ENCODE measurements around the gene EI24.
A peak's percentile ranks its signal among the peaks of the same experiment; 100 is the strongest.
"Not testable (repeated sequence)": the region's sequence is repeated elsewhere in the genome, so short reads cannot be mapped to it uniquely, and the experiment has no call there.

The EI24 gene

GRCh38 chr11:125564357-125564756 lies 4.9 kb upstream of the EI24 start:
- no peaks in the 10 kb centered on the region for H3K36me3 Mint-ChIP-seq
- peaks cover 11% of the 10 kb centered on the region for H3K4me1 Mint-ChIP-seq (ENCODE audit: low read depth)
- H3K27me3 Mint-ChIP-seq: no peaks in the 10 kb centered on the region
- H3K9me3 Mint-ChIP-seq (ENCODE audit: low read depth): no peaks in the 10 kb centered on the region
- H3K27ac Mint-ChIP-seq: no peak overlapping the region
- no peak overlapping the region for H3K4me3 Mint-ChIP-seq

DNA sequence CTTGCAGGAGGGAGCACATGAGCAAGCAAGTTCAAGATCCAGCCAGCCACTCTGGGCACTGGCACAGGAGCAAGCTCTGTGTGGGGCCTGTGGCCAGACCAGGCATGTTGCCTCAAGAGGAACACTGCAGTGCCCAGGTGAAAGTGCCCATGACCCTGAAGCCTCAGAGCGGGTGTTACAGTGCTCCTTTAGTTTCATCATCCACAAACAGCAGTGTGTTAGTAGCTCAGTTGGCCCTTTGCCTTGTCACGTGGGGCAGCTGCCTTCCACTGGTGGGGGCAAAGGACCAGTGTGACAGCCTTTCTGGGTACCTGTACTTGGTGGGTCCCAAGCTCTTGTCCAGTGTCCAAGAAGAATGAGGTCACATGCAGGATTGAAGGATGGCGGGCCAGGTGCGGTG lies 3.0 kb upstream of the EI24 start:
- Mint-ChIP-seq H3K36me3 (no peaks in the 10 kb centered on the region), H3K27me3 (no peaks in the 10 kb centered on the region), H3K9me3 (ENCODE audit: low read depth) (no peaks in the 10 kb centered on the region), H3K4me1 (ENCODE audit: low read depth) (peaks cover 25% of the 10 kb centered on the region), H3K27ac (no peak overlapping the region), H3K4me3 (no peak overlapping the region)

DNA sequence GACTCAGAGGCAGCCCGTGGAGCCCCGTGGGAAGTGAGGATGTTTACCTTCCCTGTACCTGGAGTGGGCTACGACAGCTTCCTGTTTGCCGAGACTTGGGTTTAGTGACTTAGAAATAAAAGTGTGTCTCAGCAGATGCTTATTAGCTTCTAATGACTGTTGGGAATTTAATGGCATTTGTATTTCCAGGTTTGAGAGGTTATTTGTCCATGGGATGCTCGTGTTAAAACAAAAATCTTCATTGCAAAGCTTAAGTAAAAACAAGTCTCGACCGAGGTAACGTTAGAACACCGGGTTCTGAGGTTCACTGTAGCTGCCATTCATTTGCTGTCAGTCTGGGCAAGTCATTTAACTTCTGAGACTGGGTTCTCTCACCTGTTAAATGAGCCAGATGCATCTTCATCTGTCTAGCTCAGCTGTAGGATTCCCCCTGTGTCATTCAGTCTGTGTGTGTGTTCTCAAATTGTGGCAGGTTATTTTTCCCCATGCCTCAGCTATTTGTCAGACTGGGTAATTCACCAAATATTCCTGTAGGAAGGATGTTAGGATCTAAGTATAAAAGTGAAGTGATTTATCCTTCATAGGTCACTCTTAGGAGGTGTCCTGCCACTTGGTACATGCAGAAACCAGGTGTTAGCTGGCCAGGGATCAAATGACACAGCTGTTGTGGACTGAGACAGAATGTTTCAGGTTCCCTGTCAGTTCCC lies 791 bp downstream of the EI24 start:
- H3K36me3 Mint-ChIP-seq: peaks cover 7% of the 10 kb centered on the region
- H3K4me1 Mint-ChIP-seq (ENCODE audit: low read depth): peaks cover 38% of the 10 kb centered on the region
- H3K27ac Mint-ChIP-seq: peak overlapping the region; percentile 90
- H3K9me3 Mint-ChIP-seq (ENCODE audit: low read depth): no peaks in the 10 kb centered on the region
- H3K27me3 Mint-ChIP-seq: no peaks in the 10 kb centered on the region
- peak overlapping the region; percentile 89 for H3K4me3 Mint-ChIP-seq

GRCh38 chr11:125570952-125571351 lies 1.7 kb downstream of the EI24 start:
- H3K4me3 Mint-ChIP-seq: peak overlapping the region; percentile 89
- peak overlapping the region; percentile 72 for H3K27ac Mint-ChIP-seq
- no peaks in the 10 kb centered on the region for H3K9me3 Mint-ChIP-seq (ENCODE audit: low read depth)
- peaks cover 39% of the 10 kb centered on the region for H3K4me1 Mint-ChIP-seq (ENCODE audit: low read depth)
- peaks cover 8% of the 10 kb centered on the region for H3K36me3 Mint-ChIP-seq
- H3K27me3 Mint-ChIP-seq: no peaks in the 10 kb centered on the region

DNA sequence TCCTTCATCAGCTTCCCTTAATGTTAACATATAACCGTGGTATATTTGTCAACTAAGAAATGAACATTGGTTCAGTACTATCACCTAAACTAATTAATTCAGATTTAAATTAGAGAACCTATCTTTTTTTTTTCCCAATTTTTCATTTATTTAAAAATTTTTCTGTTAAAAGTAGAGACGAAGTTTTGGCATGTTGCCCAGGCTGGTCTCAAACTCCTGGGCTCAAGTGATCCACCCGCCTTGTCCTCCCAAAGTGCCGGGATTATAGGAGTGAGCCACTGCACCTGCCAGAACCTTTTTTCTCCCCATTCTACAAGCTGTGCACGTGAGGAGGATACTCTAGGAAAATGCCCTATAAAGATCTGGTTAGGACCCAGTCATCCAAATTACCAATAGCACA lies 3.6 kb downstream of the EI24 start:
- Mint-ChIP-seq H3K27ac (no peak overlapping the region), H3K4me3 (no peak overlapping the region), H3K36me3 (peaks cover 13% of the 10 kb centered on the region), H3K9me3 (ENCODE audit: low read depth) (no peaks in the 10 kb centered on the region), H3K4me1 (ENCODE audit: low read depth) (peaks cover 37% of the 10 kb centered on the region), H3K27me3 (no peaks in the 10 kb centered on the region)

DNA sequence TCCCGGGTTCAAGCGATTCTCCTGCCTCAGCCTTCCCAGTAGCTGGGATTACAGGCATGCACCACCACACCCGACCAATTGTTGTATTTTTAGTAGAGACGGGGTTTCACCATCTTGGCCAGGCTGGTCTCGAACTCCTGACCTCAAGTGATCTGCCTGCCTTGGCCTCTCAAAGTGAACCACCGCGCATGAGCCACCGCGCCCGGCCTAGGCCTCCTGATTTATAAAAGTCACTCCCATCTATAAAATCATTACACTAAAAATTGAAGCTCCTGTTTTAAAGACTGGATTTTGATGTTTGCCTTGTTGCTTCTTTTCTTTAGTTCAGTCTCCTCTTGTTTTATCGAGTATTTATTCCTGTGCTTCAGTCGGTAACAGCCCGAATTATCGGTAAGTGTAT lies 7.9 kb downstream of the EI24 start:
- H3K9me3 Mint-ChIP-seq (ENCODE audit: low read depth); H3K4me3 Mint-ChIP-seq; H3K27ac Mint-ChIP-seq; H3K27me3 Mint-ChIP-seq: not testable (repeated sequence)
- peaks cover 12% of the 10 kb centered on the region for H3K4me1 Mint-ChIP-seq (ENCODE audit: low read depth)
- H3K36me3 Mint-ChIP-seq: peaks cover 20% of the 10 kb centered on the region

DNA sequence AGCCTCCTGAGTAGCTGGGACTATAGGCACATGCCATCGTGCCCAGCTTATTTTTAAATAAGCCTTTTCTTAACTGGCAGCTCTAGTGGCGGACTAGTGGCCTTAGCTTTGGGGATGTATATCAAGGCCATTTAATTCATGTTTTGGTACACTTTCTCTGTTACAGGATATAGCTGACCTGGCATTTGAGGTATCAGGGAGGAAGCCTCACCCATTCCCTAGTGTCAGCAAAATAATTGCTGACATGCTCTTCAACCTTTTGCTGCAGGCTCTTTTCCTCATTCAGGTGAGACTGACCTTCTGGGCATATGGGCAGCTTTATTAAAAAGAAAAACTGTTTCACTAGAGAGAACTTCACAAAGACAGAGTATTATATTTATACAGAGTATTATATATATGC lies 9.5 kb downstream of the EI24 start:
- no peak overlapping the region for H3K4me3 Mint-ChIP-seq
- H3K36me3 Mint-ChIP-seq: peaks cover 24% of the 10 kb centered on the region
- no peaks in the 10 kb centered on the region for H3K27me3 Mint-ChIP-seq
- peaks cover 5% of the 10 kb centered on the region for H3K4me1 Mint-ChIP-seq (ENCODE audit: low read depth)
- H3K27ac Mint-ChIP-seq: no peak overlapping the region
- no peaks in the 10 kb centered on the region for H3K9me3 Mint-ChIP-seq (ENCODE audit: low read depth)

GRCh38 chr11:125579811-125580210 lies 10.5 kb downstream of the EI24 start:
- Mint-ChIP-seq H3K36me3 (peaks cover 27% of the 10 kb centered on the region), H3K9me3 (ENCODE audit: low read depth) (no peaks in the 10 kb centered on the region), H3K27ac (no peak overlapping the region), H3K27me3 (no peaks in the 10 kb centered on the region), H3K4me3 (no peak overlapping the region), H3K4me1 (ENCODE audit: low read depth) (peaks cover 5% of the 10 kb centered on the region)

DNA sequence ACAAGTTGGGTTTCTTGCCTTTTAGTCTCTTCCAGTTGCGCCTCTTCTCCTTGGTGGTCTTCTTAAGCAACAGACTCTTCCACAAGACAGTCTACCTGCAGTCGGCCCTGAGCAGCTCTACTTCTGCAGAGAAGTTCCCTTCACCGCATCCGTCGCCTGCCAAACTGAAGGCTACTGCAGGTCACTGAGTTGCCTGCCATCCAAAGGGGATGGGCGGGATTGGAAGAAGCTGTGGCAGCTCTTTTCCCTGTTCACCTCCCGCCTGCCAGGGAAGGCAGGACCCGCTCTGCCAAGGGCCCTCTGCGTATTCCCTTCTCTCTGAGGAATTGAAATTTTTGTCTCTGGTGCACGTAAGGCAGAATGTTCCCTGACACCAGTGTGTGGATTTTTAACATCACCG lies 14.2 kb downstream of the EI24 start:
- Mint-ChIP-seq H3K4me1 (ENCODE audit: low read depth) (peaks cover 2% of the 10 kb centered on the region), H3K36me3 (peaks cover 19% of the 10 kb centered on the region), H3K27ac (no peak overlapping the region), H3K27me3 (no peaks in the 10 kb centered on the region), H3K4me3 (no peak overlapping the region), H3K9me3 (ENCODE audit: low read depth) (no peaks in the 10 kb centered on the region)

GRCh38 chr11:125585487-125585886 lies 16.2 kb downstream of the EI24 start:
- peaks cover 2% of the 10 kb centered on the region for H3K4me1 Mint-ChIP-seq (ENCODE audit: low read depth)
- H3K4me3 Mint-ChIP-seq: no peak overlapping the region
- no peaks in the 10 kb centered on the region for H3K9me3 Mint-ChIP-seq (ENCODE audit: low read depth)
- H3K36me3 Mint-ChIP-seq: peaks cover 13% of the 10 kb centered on the region
- no peak overlapping the region for H3K27ac Mint-ChIP-seq
- no peaks in the 10 kb centered on the region for H3K27me3 Mint-ChIP-seq

DNA sequence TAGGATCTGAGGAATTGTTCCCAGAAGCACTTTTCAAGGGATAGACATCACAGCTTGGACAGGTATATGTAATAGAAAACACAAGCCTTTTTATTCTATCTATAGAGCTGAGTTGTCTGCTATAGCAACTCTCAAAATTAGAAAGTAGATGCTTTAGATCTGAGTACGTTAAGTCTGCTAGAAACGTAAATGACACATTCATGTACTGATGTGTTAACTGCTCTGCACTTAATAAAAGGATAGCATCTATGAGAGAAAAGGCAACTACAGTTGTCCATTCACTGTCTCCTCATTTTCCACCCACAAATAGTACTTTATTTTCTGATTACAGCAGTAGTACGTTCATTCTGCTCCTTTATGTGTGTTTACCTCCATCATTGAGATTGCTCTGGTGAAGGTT lies 17.3 kb downstream of the EI24 start:
- H3K9me3 Mint-ChIP-seq (ENCODE audit: low read depth): no peaks in the 10 kb centered on the region
- no peak overlapping the region for H3K27ac Mint-ChIP-seq
- no peaks in the 10 kb centered on the region for H3K27me3 Mint-ChIP-seq
- H3K4me1 Mint-ChIP-seq (ENCODE audit: low read depth): peaks cover 6% of the 10 kb centered on the region
- H3K36me3 Mint-ChIP-seq: peaks cover 11% of the 10 kb centered on the region
- no peak overlapping the region for H3K4me3 Mint-ChIP-seq

DNA sequence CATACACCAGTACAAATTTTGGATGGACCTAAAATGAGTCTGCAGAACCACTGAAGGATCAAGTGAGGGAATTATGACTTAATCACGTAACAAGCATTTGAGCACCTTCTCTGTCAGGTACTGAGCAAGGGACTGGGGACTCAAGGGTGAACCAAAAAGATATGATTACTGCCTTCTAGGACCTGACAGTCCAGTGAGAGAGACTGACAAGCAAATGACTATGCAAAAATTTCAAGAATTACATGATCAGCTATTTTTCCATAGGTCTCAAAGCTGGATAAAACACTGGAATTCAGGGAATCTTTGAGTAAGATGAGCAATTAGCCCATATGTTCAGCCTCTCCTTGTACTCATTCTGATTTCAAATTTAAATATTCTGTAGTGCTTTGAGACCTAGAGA lies 18.2 kb downstream of the EI24 start:
- no peaks in the 10 kb centered on the region for H3K9me3 Mint-ChIP-seq (ENCODE audit: low read depth)
- H3K27ac Mint-ChIP-seq: no peak overlapping the region
- H3K36me3 Mint-ChIP-seq: peaks cover 10% of the 10 kb centered on the region
- H3K4me3 Mint-ChIP-seq: no peak overlapping the region
- peaks cover 10% of the 10 kb centered on the region for H3K4me1 Mint-ChIP-seq (ENCODE audit: low read depth)
- no peaks in the 10 kb centered on the region for H3K27me3 Mint-ChIP-seq

DNA sequence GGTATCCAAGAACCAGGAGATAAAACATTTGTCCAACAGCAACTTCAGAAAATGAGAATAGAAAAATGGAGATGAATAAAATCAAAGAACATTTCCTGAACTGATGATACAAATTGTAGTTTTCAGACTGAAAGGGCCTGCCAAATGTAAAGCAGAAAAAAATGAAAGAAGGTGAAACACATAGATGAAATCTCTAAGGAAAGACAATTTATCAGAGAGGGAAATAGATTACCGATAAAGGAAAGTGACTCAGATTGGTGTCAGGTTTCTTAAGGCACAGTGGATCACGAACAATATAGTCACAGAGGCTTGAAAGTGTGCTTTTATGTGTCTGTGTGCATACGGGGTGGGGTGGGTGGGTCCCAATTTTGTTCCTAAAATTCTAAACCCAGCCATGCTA lies 19.2 kb downstream of the EI24 start:
- Mint-ChIP-seq H3K27ac (no peak overlapping the region), H3K9me3 (ENCODE audit: low read depth) (no peaks in the 10 kb centered on the region), H3K36me3 (peaks cover 5% of the 10 kb centered on the region), H3K4me3 (no peak overlapping the region), H3K4me1 (ENCODE audit: low read depth) (peaks cover 15% of the 10 kb centered on the region), H3K27me3 (no peaks in the 10 kb centered on the region)

- H3K27ac Mint-ChIP-seq: peak overlapping the region; percentile 99
- H3K9me3 Mint-ChIP-seq (ENCODE audit: low read depth): no peaks in the 10 kb centered on the region
- peak overlapping the region; percentile 98 for H3K4me3 Mint-ChIP-seq
- peaks cover 40% of the 10 kb centered on the region for H3K4me1 Mint-ChIP-seq (ENCODE audit: low read depth)
- H3K27me3 Mint-ChIP-seq: no peaks in the 10 kb centered on the region
- peaks cover 5% of the 10 kb centered on the region for H3K36me3 Mint-ChIP-seq
These were observed 22.5 kb downstream of the EI24 start for GRCh38 chr11:125591649-125592304.

- peak within 1 kb of the TSS; percentile 99 for H3K27ac Mint-ChIP-seq
- peak within 1 kb of the TSS; percentile 98 for H3K4me3 Mint-ChIP-seq
- peaks cover 5% of the 10 kb centered on the region for H3K36me3 Mint-ChIP-seq
- peaks cover 44% of the 10 kb centered on the region for H3K4me1 Mint-ChIP-seq (ENCODE audit: low read depth)
- H3K9me3 Mint-ChIP-seq (ENCODE audit: low read depth): no peaks in the 10 kb centered on the region
- no peaks in the 10 kb centered on the region for H3K27me3 Mint-ChIP-seq
These were observed 23.2 kb downstream of the EI24 start, which contains the start of gene STT3A for GRCh38 chr11:125592305-125593113. STT3A (plus strand) TSS chr11:125592852; CDS start chr11:125595916, 3,064 bp downstream.

All from activated naive CD8-positive, alpha-beta T cell (primary cell).